Dendritic cell treated with granulocyte-macrophage colony-stimulating factor and Interleukin-4, amounts not matched to agents 40 ng/mL and 50 ng/mL, for 4 days (primary cell): ENCODE data around the gene FTO.

ENCODE experiments used
- H3K27ac Mint-ChIP-seq: one replicate; pipeline ENCODE4 v1.8.0; 2022; ENCODE audit warnings: mild to moderate bottlenecking, mixed read lengths
- H3K27me3 Mint-ChIP-seq: one replicate; pipeline ENCODE4 v1.8.0; 2022; ENCODE audit warnings: mild to moderate bottlenecking, mixed read lengths
- H3K36me3 Mint-ChIP-seq: one replicate; pipeline ENCODE4 v1.8.0; 2022; ENCODE audit warnings: low read depth, mixed read lengths
- H3K4me1 Mint-ChIP-seq: one replicate; pipeline ENCODE4 v1.8.0; 2022; ENCODE audit warnings: low read depth, mixed read lengths
- H3K4me3 Mint-ChIP-seq: one replicate; pipeline ENCODE4 v1.8.0; 2022; ENCODE audit warnings: mild to moderate bottlenecking, moderate library complexity, mixed read lengths
- H3K9me3 Mint-ChIP-seq: one replicate; pipeline ENCODE4 v1.8.0; 2022; ENCODE audit warnings: mixed read lengths
- intact Hi-C: fragments of 100-400 bp; cut with micrococcal nuclease; formaldehyde crosslinking; loops from one replicate; pipeline ENCODE4 v1.15.0; 2022

Gene FTO

DNA sequence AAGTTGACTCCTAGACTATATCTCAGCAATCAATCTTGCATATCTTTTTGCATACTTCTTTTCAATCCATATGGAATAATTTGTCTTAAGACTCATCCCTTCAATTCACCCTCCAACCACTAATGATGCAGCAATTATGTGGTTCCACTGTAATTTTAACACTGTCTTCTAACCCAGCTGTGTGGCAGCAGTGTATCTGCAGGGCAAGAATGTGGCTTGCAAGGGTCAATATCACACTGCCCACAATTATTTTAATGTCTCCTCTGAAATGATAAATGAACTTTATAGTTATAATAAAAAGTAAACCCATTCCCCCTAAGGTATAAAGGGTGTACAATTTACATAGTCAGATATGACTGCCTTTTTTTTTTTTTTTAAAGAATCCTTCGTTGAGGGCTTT lies 48.6 kb downstream of the FTO start:
- H3K27me3 Mint-ChIP-seq = no peaks in the 10 kb centered on the region
- H3K4me3 Mint-ChIP-seq = no peak overlapping the region
- H3K27ac Mint-ChIP-seq = no peak overlapping the region

DNA sequence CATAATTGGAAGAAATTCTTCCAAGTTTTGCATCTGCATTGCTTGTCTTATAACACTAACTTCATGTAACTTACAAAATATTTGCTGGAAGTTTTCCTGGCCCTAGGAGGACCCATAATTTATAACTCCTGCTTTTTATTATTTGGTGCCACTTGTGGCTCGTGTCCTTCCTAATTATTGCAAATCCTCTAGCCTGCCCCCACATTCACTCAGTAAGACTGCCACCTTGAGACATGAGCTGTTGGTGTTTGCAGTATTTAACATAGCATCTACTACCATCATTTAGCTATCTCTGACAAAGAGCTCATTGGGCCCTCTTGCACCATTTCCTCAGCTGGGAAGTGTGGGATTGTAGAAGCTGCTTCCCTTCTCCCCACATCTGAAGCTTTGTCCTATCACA lies 49.5 kb downstream of the FTO start:
- Mint-ChIP-seq H3K27me3 (no peaks in the 10 kb centered on the region), H3K4me1 (peaks cover 8% of the 10 kb centered on the region), H3K27ac (no peak overlapping the region), H3K9me3 (peaks cover 4% of the 10 kb centered on the region), H3K36me3 (no peaks in the 10 kb centered on the region), H3K4me3 (no peak overlapping the region)
- intact Hi-C loops = no loop called here

More for the DNA sequence above, 48.6 kb downstream of the FTO start:
- no peaks in the 10 kb centered on the region for H3K9me3 Mint-ChIP-seq
- intact Hi-C loops = no loop called here
- peaks cover 8% of the 10 kb centered on the region for H3K4me1 Mint-ChIP-seq
- H3K36me3 Mint-ChIP-seq = no peaks in the 10 kb centered on the region

DNA sequence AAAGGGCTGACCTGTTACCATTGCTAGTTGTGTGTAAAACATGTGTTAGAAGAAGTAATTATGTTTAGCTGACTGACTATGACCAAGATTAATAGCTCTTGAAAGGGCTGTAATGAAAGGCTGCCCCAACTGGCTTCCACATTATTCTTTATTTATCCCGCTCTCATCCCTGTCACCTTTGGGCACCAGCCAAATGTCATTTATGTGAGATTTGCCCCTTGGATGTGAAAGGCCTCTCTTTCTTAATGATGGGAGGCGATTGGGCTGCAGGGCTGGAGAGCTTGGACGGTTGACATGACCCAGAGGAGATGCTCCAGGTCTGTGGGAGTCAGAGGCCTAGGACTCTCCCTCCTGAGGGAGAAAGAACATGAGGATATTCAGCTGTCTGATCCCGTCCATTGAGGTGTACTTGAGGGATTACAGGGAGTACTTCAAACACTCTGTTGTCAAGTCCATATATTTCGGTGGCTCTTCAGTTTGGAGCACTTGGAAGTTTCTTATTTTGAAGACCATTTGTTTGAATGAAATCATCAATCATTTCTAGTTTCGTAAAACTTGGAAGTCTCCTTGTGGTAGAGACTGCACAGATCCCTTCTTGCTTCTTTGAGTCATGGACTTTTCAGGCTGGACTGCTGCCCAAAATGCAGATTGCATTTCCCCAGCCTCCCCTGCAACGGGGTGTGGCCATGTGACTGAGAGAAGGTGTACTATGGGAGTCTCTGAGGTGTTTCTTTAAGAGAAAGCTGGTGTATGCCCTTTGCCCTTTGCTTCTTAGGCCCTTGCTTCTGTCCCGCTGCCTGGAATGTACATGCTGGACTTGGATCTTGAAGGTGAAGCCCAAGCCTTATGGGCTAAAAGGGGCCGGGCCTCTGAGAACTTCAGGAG lies 51.3 kb downstream of the FTO start:
- intact Hi-C loops = no loop called here
- H3K4me1 Mint-ChIP-seq = peaks cover 17% of the 10 kb centered on the region
- no peaks in the 10 kb centered on the region for H3K36me3 Mint-ChIP-seq
- peaks cover 9% of the 10 kb centered on the region for H3K9me3 Mint-ChIP-seq
- no peak overlapping the region for H3K4me3 Mint-ChIP-seq
- H3K27ac Mint-ChIP-seq = no peak overlapping the region
- H3K27me3 Mint-ChIP-seq = no peaks in the 10 kb centered on the region

DNA sequence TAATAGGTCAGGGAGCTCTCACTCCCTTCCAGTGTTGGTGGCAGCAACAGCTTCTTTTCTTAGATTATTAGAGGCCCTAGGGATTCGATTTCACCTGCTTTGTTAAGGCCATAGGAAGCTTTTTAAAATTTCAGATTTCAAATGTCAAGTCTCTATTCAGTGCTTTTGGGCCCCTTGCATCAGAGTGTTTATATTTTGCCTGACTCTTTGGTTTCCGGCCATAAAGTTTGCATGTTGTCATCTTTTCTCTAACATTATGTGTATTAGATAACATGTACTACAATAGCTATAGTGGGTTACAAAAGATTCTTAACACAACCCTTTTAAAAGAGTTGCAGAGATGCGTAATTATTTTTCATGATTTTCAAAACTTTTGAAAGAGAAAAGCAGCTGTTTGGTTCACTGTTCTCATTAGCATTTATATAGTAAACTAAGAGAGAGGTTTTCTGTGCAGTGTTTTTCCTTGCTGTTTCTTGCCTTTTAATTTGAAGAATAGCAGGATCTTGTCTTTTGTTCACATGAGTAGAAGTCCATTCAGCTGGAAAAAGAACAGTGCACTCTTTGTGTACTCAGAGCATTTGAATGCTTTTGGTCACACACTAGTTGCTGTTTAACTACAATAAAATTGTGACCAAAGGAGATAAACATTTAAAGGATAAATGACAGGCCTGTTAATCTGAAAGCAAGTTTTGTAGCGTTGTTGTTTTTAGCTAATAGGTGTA lies 52.5 kb downstream of the FTO start:
- intact Hi-C loops = no loop called here
- Mint-ChIP-seq H3K9me3 (peaks cover 9% of the 10 kb centered on the region), H3K36me3 (no peaks in the 10 kb centered on the region), H3K27ac (no peak overlapping the region), H3K4me3 (no peak overlapping the region), H3K27me3 (no peaks in the 10 kb centered on the region), H3K4me1 (peaks cover 24% of the 10 kb centered on the region)

DNA sequence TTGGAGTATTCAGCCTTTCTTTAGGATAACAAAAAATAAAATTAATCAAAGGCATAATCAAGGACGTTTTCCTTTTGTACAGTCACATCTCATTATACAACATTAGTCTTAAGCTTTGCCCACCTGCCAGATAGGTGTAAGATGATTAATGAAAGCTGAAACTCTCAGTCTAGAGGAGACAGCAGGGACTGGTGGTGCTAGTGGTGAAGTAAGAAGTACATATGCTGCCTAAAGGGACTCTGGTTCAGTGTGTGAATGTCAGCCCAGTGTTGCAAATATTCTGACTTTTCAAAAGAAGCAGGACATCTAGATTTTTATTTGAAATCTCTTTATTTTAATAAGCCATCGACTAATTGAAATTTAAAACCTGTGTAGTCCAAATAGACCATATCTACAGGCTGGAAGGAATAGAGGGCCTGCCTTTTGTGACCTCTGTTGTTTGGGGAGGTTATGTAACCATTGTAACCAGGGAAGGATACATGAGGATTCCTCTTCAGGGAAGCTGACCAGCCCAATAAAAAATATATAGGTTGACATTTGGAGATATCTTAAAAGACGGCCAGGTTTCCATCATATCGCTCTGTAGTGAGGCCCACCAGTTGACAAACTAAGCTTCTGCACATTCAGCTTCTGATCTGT lies 54.1 kb downstream of the FTO start:
- Mint-ChIP-seq H3K4me1 (peaks cover 29% of the 10 kb centered on the region), H3K27me3 (no peaks in the 10 kb centered on the region), H3K9me3 (peaks cover 9% of the 10 kb centered on the region), H3K27ac (no peak overlapping the region), H3K36me3 (no peaks in the 10 kb centered on the region), H3K4me3 (no peak overlapping the region)
- intact Hi-C loops = no loop called here

DNA sequence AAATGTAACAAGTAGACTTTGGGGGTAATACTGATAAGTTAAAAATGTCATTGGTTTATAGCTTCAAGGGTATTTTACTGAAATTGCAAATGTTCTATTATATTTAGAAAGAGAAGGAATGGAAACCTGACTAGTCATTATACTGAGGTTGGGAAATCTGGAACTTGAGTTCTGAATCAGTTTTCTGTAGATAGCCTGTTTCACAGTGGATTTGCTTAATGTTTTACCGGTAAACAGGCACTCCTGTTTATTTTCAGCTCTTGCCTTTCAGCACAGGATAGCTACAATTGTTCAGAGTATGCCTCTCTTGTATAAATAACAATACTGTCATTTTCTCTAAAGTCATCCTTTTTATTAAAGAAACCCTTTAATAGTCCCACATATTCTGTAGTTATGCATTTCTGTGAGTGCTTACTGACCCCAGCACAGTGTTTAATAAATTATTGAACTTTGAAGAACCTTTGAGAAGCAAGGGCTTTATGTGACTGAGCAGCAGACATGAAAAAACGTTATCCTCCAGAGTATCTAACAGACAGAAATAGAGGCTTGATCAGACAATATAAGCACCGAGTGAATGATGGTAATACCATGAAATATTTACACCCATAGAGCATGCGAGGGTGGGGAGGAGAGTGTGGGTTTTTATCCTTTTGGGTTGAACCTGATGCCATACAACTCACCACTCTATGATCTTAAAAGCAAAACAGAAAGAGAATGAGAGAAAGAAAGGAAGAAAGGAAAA lies 58.2 kb downstream of the FTO start:
- H3K36me3 Mint-ChIP-seq = no peaks in the 10 kb centered on the region
- H3K27ac Mint-ChIP-seq = no peak overlapping the region
- peaks cover 23% of the 10 kb centered on the region for H3K4me1 Mint-ChIP-seq
- intact Hi-C loops = no loop called here
- H3K4me3 Mint-ChIP-seq = no peak overlapping the region
- no peaks in the 10 kb centered on the region for H3K27me3 Mint-ChIP-seq
- H3K9me3 Mint-ChIP-seq = peaks cover 9% of the 10 kb centered on the region

DNA sequence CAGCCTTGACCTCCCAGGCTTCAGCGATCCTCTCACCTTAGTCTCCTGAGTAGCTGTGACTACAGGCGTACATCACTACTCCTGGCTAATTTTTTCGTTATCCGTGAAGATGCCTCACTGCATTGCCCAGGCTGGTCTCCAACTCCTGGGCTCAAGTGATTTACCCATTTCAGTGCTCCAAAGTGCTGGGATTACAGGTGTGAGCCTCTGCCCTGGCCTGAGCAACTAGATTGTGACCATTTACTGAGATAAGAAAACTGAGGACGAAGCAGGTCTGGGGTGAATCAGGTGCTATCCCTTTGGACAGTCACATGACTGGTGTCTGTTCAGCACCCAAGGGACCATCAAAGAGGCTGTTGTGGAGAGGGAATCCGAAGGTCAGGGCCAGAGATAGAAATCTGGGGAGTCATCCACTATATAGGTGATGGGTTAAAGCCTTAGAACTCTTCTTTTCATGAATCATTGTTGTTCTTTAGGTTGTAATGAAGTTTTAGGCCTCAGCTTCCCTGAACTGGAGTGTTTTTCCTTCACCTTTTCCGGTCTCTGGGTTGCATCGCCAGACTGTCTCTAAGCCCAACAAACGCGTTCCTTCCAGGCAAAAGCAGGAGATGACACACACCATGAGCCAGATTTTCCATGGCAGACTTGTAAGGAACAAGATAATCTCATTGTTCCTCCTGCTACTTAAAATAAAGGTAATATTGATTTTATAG lies 62.5 kb downstream of the FTO start:
- intact Hi-C loops = no loop called here
- Mint-ChIP-seq H3K4me1 (peaks cover 10% of the 10 kb centered on the region), H3K27me3 (no peaks in the 10 kb centered on the region), H3K9me3 (no peaks in the 10 kb centered on the region), H3K4me3 (no peak overlapping the region), H3K27ac (no peak overlapping the region), H3K36me3 (no peaks in the 10 kb centered on the region)

DNA sequence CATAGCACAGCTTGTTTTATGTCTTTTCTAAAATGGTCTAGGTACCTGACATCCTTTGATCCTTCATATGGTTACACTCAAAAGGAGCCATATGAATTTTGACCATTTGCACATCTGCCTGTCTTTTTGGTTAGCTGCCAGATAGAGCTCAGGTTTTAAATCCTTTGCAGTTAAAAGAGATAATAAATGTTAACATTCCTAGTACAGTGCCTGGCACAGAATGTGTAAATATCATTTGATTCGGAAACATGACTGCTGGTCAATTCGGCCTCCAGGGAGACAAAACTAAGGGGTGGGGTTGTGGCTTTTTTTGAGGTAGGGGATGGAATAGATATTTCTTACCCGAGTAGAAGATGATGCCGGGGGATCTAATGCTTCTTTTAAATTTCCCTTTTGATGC lies 64.2 kb downstream of the FTO start:
- Mint-ChIP-seq H3K36me3 (no peaks in the 10 kb centered on the region), H3K27ac (no peak overlapping the region)
- intact Hi-C loops = no loop called here

DNA sequence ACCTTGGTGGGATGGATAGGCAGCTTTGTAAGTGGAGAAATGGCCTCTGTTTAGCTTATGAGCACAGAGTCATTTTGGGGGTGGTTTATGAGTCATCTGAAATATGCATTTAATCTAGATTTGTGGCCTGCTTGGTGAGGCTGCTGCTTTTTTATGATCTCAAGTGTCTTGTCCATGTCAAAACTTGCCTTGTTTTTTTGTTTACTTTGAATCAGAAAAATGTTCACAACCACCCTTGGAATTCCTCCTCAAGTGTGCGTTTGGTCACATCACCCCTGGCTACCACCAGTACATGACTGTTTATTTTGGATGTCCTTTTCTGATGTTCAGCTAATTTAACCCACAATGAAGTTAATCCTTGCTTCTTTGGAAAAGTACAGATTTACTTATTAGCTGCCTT lies 64.6 kb downstream of the FTO start:
- no peaks in the 10 kb centered on the region for H3K36me3 Mint-ChIP-seq
- intact Hi-C loops = no loop called here

More for the DNA sequence above, 64.2 kb downstream of the FTO start:
- Mint-ChIP-seq H3K27me3 (no peaks in the 10 kb centered on the region), H3K4me3 (no peak overlapping the region), H3K4me1 (peaks cover 5% of the 10 kb centered on the region), H3K9me3 (no peaks in the 10 kb centered on the region)

DNA sequence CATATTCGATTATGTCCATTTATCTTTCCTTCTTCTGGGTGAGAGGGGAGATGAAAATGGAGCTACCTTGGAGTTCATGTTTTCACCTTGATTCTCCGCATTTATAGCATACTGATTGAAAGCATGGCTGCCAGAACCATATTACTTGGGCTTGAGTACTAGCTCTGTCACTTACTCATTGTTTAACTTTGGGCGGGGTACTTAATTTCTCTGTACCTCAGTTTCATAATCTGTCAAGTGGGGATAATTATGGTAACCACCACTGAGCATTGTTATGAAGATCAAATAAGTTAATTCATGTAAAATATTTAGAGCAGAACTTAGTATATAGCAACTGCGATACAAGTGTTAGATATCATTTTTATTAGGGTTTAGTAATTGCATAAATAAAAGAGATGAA lies 65.2 kb downstream of the FTO start:
- H3K36me3 Mint-ChIP-seq = no peaks in the 10 kb centered on the region
- peaks cover 5% of the 10 kb centered on the region for H3K4me1 Mint-ChIP-seq
- H3K27me3 Mint-ChIP-seq = no peaks in the 10 kb centered on the region
- intact Hi-C loops = no loop called here
- no peak overlapping the region for H3K4me3 Mint-ChIP-seq
- no peak overlapping the region for H3K27ac Mint-ChIP-seq
- H3K9me3 Mint-ChIP-seq = no peaks in the 10 kb centered on the region

More for the DNA sequence above, 64.6 kb downstream of the FTO start:
- no peak overlapping the region for H3K27ac Mint-ChIP-seq
- no peaks in the 10 kb centered on the region for H3K27me3 Mint-ChIP-seq
- no peak overlapping the region for H3K4me3 Mint-ChIP-seq
- no peaks in the 10 kb centered on the region for H3K9me3 Mint-ChIP-seq
- peaks cover 5% of the 10 kb centered on the region for H3K4me1 Mint-ChIP-seq

DNA sequence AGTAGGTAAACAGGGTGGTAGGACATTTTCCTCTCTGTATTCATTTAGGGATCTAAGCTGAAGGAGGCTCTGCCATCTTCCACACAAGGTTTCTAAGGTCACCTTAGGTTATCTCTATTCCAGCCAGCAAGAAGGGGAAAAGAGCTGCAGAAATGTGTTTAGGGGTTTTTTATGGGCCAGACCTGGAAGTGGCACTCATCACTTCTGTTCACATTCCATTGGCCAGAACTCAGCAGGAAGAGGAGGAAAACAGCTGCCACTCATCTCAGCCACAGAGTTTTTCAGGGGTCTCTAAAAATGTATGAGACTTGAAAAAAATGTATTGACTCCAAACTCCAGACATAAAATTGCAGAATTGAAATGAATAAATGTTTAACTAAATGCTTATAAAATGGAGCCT lies 65.8 kb downstream of the FTO start:
- Mint-ChIP-seq H3K36me3 (no peaks in the 10 kb centered on the region), H3K4me1 (peaks cover 11% of the 10 kb centered on the region), H3K27ac (no peak overlapping the region), H3K27me3 (no peaks in the 10 kb centered on the region), H3K4me3 (no peak overlapping the region), H3K9me3 (no peaks in the 10 kb centered on the region)
- intact Hi-C loops = loop anchor here (5.0 to 10.0 kb wide), 3 partner anchors 95 to 513 kb away; no protein-coding TSS in a partner anchor

DNA sequence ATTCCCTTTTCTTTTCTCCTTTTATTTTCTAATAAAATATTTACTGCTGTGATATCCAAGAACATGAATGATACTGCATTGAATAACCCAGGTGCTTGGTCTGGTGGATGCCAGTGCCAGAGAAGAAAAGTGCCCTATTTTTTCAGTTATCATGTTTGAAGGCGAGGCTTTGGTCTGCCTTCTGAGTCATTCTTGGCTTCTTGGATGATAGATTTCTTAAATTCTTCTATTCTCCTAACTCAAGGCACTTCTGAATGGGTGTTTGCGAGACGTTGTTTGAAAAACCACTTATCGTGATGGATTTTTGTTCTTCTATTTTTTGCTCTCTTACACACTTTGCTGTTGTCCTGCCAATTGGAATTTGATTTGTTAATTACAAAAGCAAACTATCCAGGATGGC lies 66.7 kb downstream of the FTO start:
- intact Hi-C loops = loop anchor here (5.0 to 10.0 kb wide), 3 partner anchors 94 to 512 kb away; no protein-coding TSS in a partner anchor
- H3K4me3 Mint-ChIP-seq = no peak overlapping the region

More for the DNA sequence above, 66.7 kb downstream of the FTO start:
- H3K36me3 Mint-ChIP-seq = no peaks in the 10 kb centered on the region
- no peaks in the 10 kb centered on the region for H3K27me3 Mint-ChIP-seq
- no peaks in the 10 kb centered on the region for H3K9me3 Mint-ChIP-seq
- H3K4me1 Mint-ChIP-seq = peaks cover 19% of the 10 kb centered on the region
- H3K27ac Mint-ChIP-seq = no peak overlapping the region
